IMR-90 (cell line): ENCODE results near the gene PDLIM4. TPM values are rescaled to one million over a fixed set of nuclear protein-coding genes. Genes with fewer than 3 reads are reported as not detected.

Experiments
- ATAC-seq: fragments of 200-7000 bp; cut with Tn5 transposase; 2 replicates; pipeline ENCODE4 v1.9.1; 2020; ENCODE audit warnings: low read depth, mild to moderate bottlenecking, moderate library complexity
- BruUV-seq: library from RNA; stranded (reverse); fragments of 400-500 nt; replicated peaks from 2 replicates; lab custom pipeline; 2021; lab: Mats Ljungman, UMichigan
- CTCF ChIA-PET: fragments of 300-600 bp; formaldehyde crosslinking; extraction: SDS; loops from one replicate; lab custom pipeline; 2021; ENCODE audit warnings: antibody characterized with exemption; lab: Yijun Ruan, JAX
- POLR2A ChIA-PET: fragments of 300-600 bp; sonication (Branson Sonifier 250); formaldehyde crosslinking; loops from one replicate; lab custom pipeline; 2022; ENCODE audit warnings: antibody characterized with exemption; ENCODE audit not compliant: unreplicated experiment; lab: Charles Lee
- DNase-seq: peaks from one replicate; pipeline ENCODE4 v3.0.0; 2013
- H2AFZ ChIP-seq: replicated peaks from 2 replicates; pipeline ENCODE3; 2013; ENCODE audit warnings: low read length, mild to moderate bottlenecking; ENCODE audit not compliant: poor library complexity
- H2AK5ac ChIP-seq: 2 replicates; pipeline ENCODE4 v1.6.1; 2013; ENCODE audit warnings: low read depth, low read length, inconsistent platforms
- H2AK9ac ChIP-seq: replicated peaks from 2 replicates; pipeline ENCODE3; 2013; ENCODE audit warnings: mild to moderate bottlenecking, low read depth, low read length, moderate library complexity; ENCODE audit not compliant: poor library complexity
- H2BK120ac ChIP-seq: 2 replicates; pipeline ENCODE4 v1.6.1; 2013; ENCODE audit warnings: low read depth, low read length, inconsistent platforms
- H2BK15ac ChIP-seq: 3 replicates; pipeline ENCODE4 v1.6.1; 2013; ENCODE audit warnings: low read depth, low read length, inconsistent platforms
- H2BK20ac ChIP-seq: 2 replicates; pipeline ENCODE4 v1.6.1; 2013; ENCODE audit warnings: low read depth, mild to moderate bottlenecking, inconsistent platforms, low read length, moderate library complexity
- H2BK5ac ChIP-seq: 2 replicates; pipeline ENCODE4 v1.6.1; 2013; ENCODE audit warnings: mild to moderate bottlenecking, low read depth, low read length, inconsistent platforms; ENCODE audit not compliant: poor library complexity, severe bottlenecking
- H3K14ac ChIP-seq: replicated peaks from 2 replicates; pipeline ENCODE4 v1.6.1; 2013; ENCODE audit warnings: low read depth, low read length, inconsistent platforms
- H3K18ac ChIP-seq: 2 replicates; pipeline ENCODE4 v1.6.1; 2013; ENCODE audit warnings: low read depth, low read length, control low read depth
- H3K23ac ChIP-seq: 2 replicates; pipeline ENCODE4 v1.6.1; 2013; ENCODE audit warnings: low read depth, low read length, inconsistent platforms
- H3K27ac ChIP-seq: 2 replicates; pipeline ENCODE4 v1.5.1; 2013; ENCODE audit warnings: mild to moderate bottlenecking, control low read depth, low read length; ENCODE audit not compliant: insufficient read depth
- H3K27me3 ChIP-seq: 2 replicates; pipeline ENCODE4 v1.6.1; 2013; ENCODE audit warnings: low read length; ENCODE audit not compliant: control insufficient read depth, insufficient read depth
- H3K36me3 ChIP-seq: 2 replicates; pipeline ENCODE4 v1.6.1; 2013; ENCODE audit warnings: low read length, mixed read lengths; ENCODE audit not compliant: control insufficient read depth, insufficient read depth
- H3K4ac ChIP-seq: 2 replicates; pipeline ENCODE4 v1.6.1; 2013; ENCODE audit warnings: low read depth, low read length, inconsistent platforms
- H3K4me1 ChIP-seq: 2 replicates; pipeline ENCODE4 v1.6.1; 2013; ENCODE audit warnings: low read length, mixed read lengths; ENCODE audit not compliant: control insufficient read depth, insufficient read depth
- H3K4me2 ChIP-seq: 2 replicates; pipeline ENCODE4 v1.6.1; 2013; ENCODE audit warnings: low read depth, mild to moderate bottlenecking, control low read depth, low read length, moderate library complexity
- H3K4me3 ChIP-seq: 2 replicates; pipeline ENCODE4 v1.5.1; 2013; ENCODE audit warnings: low read depth, mild to moderate bottlenecking, control low read depth, low read length, moderate library complexity; ENCODE audit not compliant: insufficient read depth
- H3K56ac ChIP-seq: 2 replicates; pipeline ENCODE4 v1.6.1; 2013; ENCODE audit warnings: low read length, inconsistent platforms; ENCODE audit not compliant: insufficient read depth; ENCODE audit errors: extremely low read depth
- H3K79me1 ChIP-seq, 2 experiments: 2 replicates each; pipeline ENCODE4 v1.6.1; 2013; ENCODE audit warnings: low read length in 2 of 2, inconsistent platforms in 1 of 2, low read depth in 1 of 2
- H3K9ac ChIP-seq: 2 replicates; pipeline ENCODE4 v1.6.1; 2013; ENCODE audit warnings: low read depth, low read length, control low read depth
- H3K9me1 ChIP-seq: 2 replicates; pipeline ENCODE4 v1.6.1; 2013; ENCODE audit warnings: low read length, inconsistent platforms; ENCODE audit not compliant: insufficient read depth
- H3K9me3 ChIP-seq: 2 replicates; pipeline ENCODE4 v1.6.1; 2013; ENCODE audit warnings: low read length; ENCODE audit not compliant: control insufficient read depth, insufficient read depth
- H4K20me1 ChIP-seq: 2 replicates; pipeline ENCODE4 v1.6.1; 2013; ENCODE audit warnings: low read length, inconsistent platforms; ENCODE audit not compliant: insufficient read depth
- H4K5ac ChIP-seq: 2 replicates; pipeline ENCODE4 v1.6.1; 2013; ENCODE audit warnings: mild to moderate bottlenecking, low read depth, low read length, control low read depth
- H4K8ac ChIP-seq, 2 experiments: 2 replicates each; pipeline ENCODE4 v1.6.1; 2013; ENCODE audit warnings: low read depth in 2 of 2, low read length in 2 of 2, control low read depth in 1 of 2, inconsistent platforms in 1 of 2
- H4K91ac ChIP-seq: 2 replicates; pipeline ENCODE4 v1.6.1; 2013; ENCODE audit warnings: low read depth, low read length, inconsistent platforms; ENCODE audit not compliant: insufficient read depth
- CEBPB ChIP-seq: IDR thresholded peaks from 2 replicates; pipeline ENCODE4 v1.6.1; 2012; ENCODE audit warnings: low read depth, low read length, improper control_type of control experiment
- ELK1 ChIP-seq: fragments of 150-350 bp; IDR thresholded peaks from 2 replicates; pipeline ENCODE4 v1.6.1; 2016; ENCODE audit warnings: low read depth, mild to moderate bottlenecking, low read length, moderate library complexity, borderline replicate concordance
- FOS ChIP-seq: fragments of 150-350 bp; IDR thresholded peaks from 2 replicates; pipeline ENCODE4 v1.6.1; 2016; ENCODE audit warnings: low read depth, low read length
- MXI1 ChIP-seq: IDR thresholded peaks from 2 replicates; pipeline ENCODE4 v1.6.1; 2012; ENCODE audit warnings: low read depth, mild to moderate bottlenecking, low read length, moderate library complexity, borderline replicate concordance
- RAD21 ChIP-seq: IDR thresholded peaks from 2 replicates; pipeline ENCODE4 v1.6.1; 2012; ENCODE audit warnings: low read length, improper control_type of control experiment
- RCOR1 ChIP-seq: IDR thresholded peaks from 2 replicates; pipeline ENCODE4 v1.6.1; 2012; ENCODE audit warnings: mild to moderate bottlenecking, low read length, improper control_type of control experiment; ENCODE audit not compliant: insufficient replicate concordance
- WGBS, 2 experiments: methylation state at CpG; one replicate each; pipeline versions ENCODE4 v1.1.5 to v1.1.7; 2013; ENCODE audit warnings: missing lambda C conversion rate in 2 of 2; ENCODE audit not compliant: insufficient read length in 1 of 2; ENCODE audit errors: extremely low coverage in 2 of 2; 5-methylcytosine and 5-hydroxymethylcytosine counted together
- dilution Hi-C: fragments of 300-500 bp; cut with HindIII; formaldehyde crosslinking; loops from one replicate; pipeline ENCODE4 v1.14.3; 2018; ENCODE audit warnings: low sequenced_read_pairs; ENCODE audit not compliant: unreplicated experiment
- in situ Hi-C: fragments of 300-500 bp; cut with MboI; formaldehyde crosslinking; loops from 3 replicates; pipeline ENCODE4 v1.14.3; 2019; ENCODE audit warnings: low sequenced_read_pairs, inconsistent platforms, mixed read lengths
- intact Hi-C: fragments of 100-400 bp; cut with micrococcal nuclease; formaldehyde crosslinking; loops from 2 replicates; pipeline ENCODE4 v1.10.0; 2022
- polyA plus RNA-seq, 3 experiments: library from polyadenylated mRNA; depleted of rRNA; stranded (reverse); fragments of >200 nt; gene quantifications; 2 replicates each; pipeline ENCODE4 v1.2.3, GENCODE V29; 2012; ENCODE audit warnings: low replicate concordance in 1 of 3
- total RNA-seq: library from RNA; depleted of rRNA; stranded (reverse); fragments of >200 nt; gene quantifications from 2 replicates; pipeline ENCODE4 v1.2.3, GENCODE V29; 2012

Gene PDLIM4
- total and polyA plus RNA-seq, 2 of the 4 experiments (the other 2 are of a cell fraction), result 61.1 to 214 TPM

DNA sequence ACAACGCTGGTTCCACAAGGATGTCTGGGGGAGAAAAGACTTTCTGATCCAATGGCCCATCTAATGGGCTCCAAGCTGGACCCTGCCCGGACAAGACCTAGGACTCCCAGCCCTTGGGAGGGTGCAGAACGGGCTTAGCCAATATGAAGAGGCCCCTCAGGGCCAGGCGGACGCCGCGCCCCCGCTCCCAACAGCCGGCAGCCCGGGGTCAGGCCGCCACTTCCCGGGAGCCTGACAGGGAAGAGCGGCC lies 30.3 kb upstream of the PDLIM4 start:
- in situ Hi-C loops, result no loop called here
- no peaks in the 10 kb centered on the region for H3K36me3 ChIP-seq
- no TSS peak for BruUV-seq
- dilution Hi-C loops, result no loop called here
- H3K79me1 ChIP-seq, result peaks cover 33 to 51% of the 10 kb centered on the region in 2 experiments
- 0% methylated on average over 10 of the region's 13 CpGs; no CpG with 5 or more reads in 1 of the 2 experiments for WGBS, 2 experiments
- ATAC-seq, result no peak
- H3K14ac ChIP-seq, result peak overlapping the region; percentile 87
- peak overlapping the region; percentile 96 for H2AK9ac ChIP-seq
- H2BK20ac ChIP-seq, result peak overlapping the region; percentile 11; the same call in 1 of the 2 replicates
- peak overlapping the region; percentile 91 for H3K23ac ChIP-seq
- peaks cover 34% of the 10 kb centered on the region for H3K9me1 ChIP-seq
- no peak for DNase-seq
- POLR2A ChIA-PET, result interaction anchor here (0.7 to 1.5 kb wide), 2 partner anchors 11 to 24 kb away, joined by 4 to 6 read pairs; no protein-coding TSS in a partner anchor
- H2AFZ ChIP-seq, result peak overlapping the region; percentile 95
- CTCF ChIA-PET, result interaction anchor here (0.6 to 2.1 kb wide), 4 partner anchors 11 to 425 kb away, joined by 3 to 10 read pairs (median 6); no protein-coding TSS in a partner anchor
- peak overlapping the region; percentile 75 for H3K9ac ChIP-seq
- H4K91ac ChIP-seq, result peak overlapping the region; percentile 71
- H2BK120ac ChIP-seq, result peak overlapping the region; percentile 38
- H3K27me3 ChIP-seq, result no peaks in the 10 kb centered on the region; the same call in 1 of the 2 replicates
- peak overlapping the region; percentile 80 for H3K4ac ChIP-seq
- peak overlapping the region; percentile 4 for H4K5ac ChIP-seq
- intact Hi-C loops, result no loop called here
- H3K56ac ChIP-seq, result peak overlapping the region; percentile 42; the same call in 1 of the 2 replicates
- H3K9me3 ChIP-seq, result no peaks in the 10 kb centered on the region
- peak overlapping the region; percentile 98 for H3K4me2 ChIP-seq
- H3K4me3 ChIP-seq, result peak overlapping the region; percentile 61
- peaks cover 37% of the 10 kb centered on the region for H4K20me1 ChIP-seq
- TF ChIP-seq MXI1 (no peak), RCOR1 (no peak), ELK1 (no peak), CEBPB (no peak), FOS (no peak), RAD21 (no peak)
- peak overlapping the region; percentile 74 to 94; a peak in 3 of 4 replicates for H4K8ac ChIP-seq
- 0 out of 3 replicates have a peak overlapping the region, but pooled peaks have one; percentile 36 for H2BK15ac ChIP-seq
- H2AK5ac ChIP-seq, result peak overlapping the region; percentile 99
- H2BK5ac ChIP-seq, result peak overlapping the region; percentile 60
- peak overlapping the region; percentile 59 for H3K18ac ChIP-seq
- H3K4me1 ChIP-seq, result peaks cover 31% of the 10 kb centered on the region
- peak overlapping the region; percentile 61 for H3K27ac ChIP-seq
